Karpas-422 (cell line): ENCODE data around the gene PIGN. TPM values are rescaled to one million over a fixed set of nuclear protein-coding genes. Genes with fewer than 3 reads are reported as not detected.

Source experiments
- DNase-seq: peaks from one replicate; pipeline ENCODE4 v3.0.0-alpha.2; 2015
- H2AFZ ChIP-seq: fragments of 200-600 bp; sonication (generic); 2 replicates; pipeline ENCODE4 v1.6.1; 2014; ENCODE audit warnings: antibody characterized with exemption, low read length, mixed read lengths
- H3K27ac ChIP-seq: fragments of 200-600 bp; sonication (generic); 2 replicates; pipeline ENCODE4 v1.5.1; 2014; ENCODE audit warnings: mild to moderate bottlenecking, low read length, moderate library complexity
- H3K27me3 ChIP-seq: fragments of 200-600 bp; sonication (generic); 2 replicates; pipeline ENCODE4 v1.6.1; 2014; ENCODE audit warnings: low read length, mixed read lengths
- H3K36me3 ChIP-seq: fragments of 200-600 bp; sonication (generic); 2 replicates; pipeline ENCODE4 v1.6.1; 2014; ENCODE audit warnings: low read length, mixed read lengths; ENCODE audit not compliant: insufficient read depth
- H3K4me1 ChIP-seq: fragments of 200-600 bp; sonication (generic); 2 replicates; pipeline ENCODE4 v1.6.1; 2014; ENCODE audit warnings: mild to moderate bottlenecking, low read length, mixed read lengths
- H3K4me2 ChIP-seq: fragments of 200-600 bp; sonication (generic); 2 replicates; pipeline ENCODE4 v1.6.1; 2014; ENCODE audit warnings: low read length, low read depth, mild to moderate bottlenecking; ENCODE audit not compliant: poor library complexity, severe bottlenecking
- H3K4me3 ChIP-seq: fragments of 200-600 bp; sonication (generic); 2 replicates; pipeline ENCODE4 v1.5.1; 2014; ENCODE audit warnings: mild to moderate bottlenecking, antibody characterized with exemption, low read length, mixed read lengths
- H3K79me2 ChIP-seq: fragments of 200-600 bp; sonication (generic); 2 replicates; pipeline ENCODE4 v1.6.1; 2014; ENCODE audit warnings: mild to moderate bottlenecking, low read length, mixed read lengths
- H3K9ac ChIP-seq: fragments of 200-600 bp; sonication (generic); 2 replicates; pipeline ENCODE4 v1.6.0; 2014; ENCODE audit warnings: low read length
- H3K9me2 ChIP-seq: fragments of 200-600 bp; sonication (generic), shearing (Covaris generic); replicated peaks from 2 replicates; pipeline ENCODE4 v1.6.0; 2014; ENCODE audit warnings: mild to moderate bottlenecking, low read length, moderate library complexity; ENCODE audit not compliant: insufficient read depth
- H3K9me3 ChIP-seq: fragments of 300-700, 200-600 bp; sonication (generic); 2 replicates; pipeline ENCODE4 v1.6.1; 2014; ENCODE audit warnings: low read length, mixed read lengths
- H4K20me1 ChIP-seq: fragments of 200-600 bp; sonication (generic); 2 replicates; pipeline ENCODE4 v1.6.1; 2014; ENCODE audit warnings: mild to moderate bottlenecking, antibody characterized with exemption, low read length, low read depth; ENCODE audit not compliant: insufficient read depth
- total RNA-seq: library from RNA; depleted of rRNA; stranded (reverse); fragments of >200 nt; shearing (Covaris generic); gene quantifications from 2 replicates; pipeline ENCODE4 v1.2.3, GENCODE V29; 2014; ENCODE audit warnings: low replicate concordance

PIGN gene
- total RNA-seq, 1 experiment from 2014 or later = 68.5 TPM

DNA sequence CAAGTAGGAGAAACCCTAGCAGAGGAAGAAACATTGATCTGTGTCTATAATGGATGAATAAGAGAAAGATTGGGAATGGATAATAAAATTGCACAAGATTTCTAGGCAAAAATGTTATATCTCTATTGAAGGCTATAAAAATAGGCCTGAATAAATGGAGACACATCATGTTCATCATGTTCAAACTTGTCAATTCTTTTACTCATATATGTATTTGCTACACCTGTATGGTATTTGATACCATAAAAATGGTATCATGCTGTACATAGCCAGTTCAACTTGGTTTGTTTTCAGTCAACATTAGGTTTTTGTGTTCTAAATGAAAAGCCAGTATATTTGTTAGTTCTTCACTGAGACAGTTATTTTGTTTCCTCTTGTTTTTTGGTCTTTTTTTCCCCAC is 161.9 kb downstream of the PIGN start:
- no peak overlapping the region for H3K4me2 ChIP-seq
- no peak overlapping the region for H3K4me3 ChIP-seq
- no peaks in the 10 kb centered on the region for H3K79me2 ChIP-seq

DNA sequence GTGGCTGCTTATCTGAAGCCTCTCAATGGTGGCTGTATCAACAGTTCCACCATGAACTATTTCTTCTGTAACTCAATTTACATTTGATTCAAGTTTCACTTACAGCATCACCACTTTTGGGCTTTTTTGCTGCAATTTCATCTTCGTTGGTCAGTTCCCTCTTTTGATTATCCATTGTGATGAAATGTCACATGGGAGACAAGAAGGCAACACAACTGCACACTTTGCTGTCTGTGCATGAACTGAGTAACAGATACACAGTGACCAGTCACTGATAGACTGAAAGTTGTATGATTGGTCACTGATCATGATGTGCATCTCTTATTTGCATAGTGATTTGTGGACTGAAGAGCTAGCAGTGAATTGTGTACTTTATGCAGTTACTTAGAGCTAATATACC is 163.3 kb downstream of the PIGN start:
- Histone ChIP-seq H2AFZ (no peak overlapping the region), H3K9me2 (no peaks in the 10 kb centered on the region), H3K36me3 (no peaks in the 10 kb centered on the region), H3K4me3 (no peak overlapping the region), H3K9me3 (no peaks in the 10 kb centered on the region), H3K79me2 (no peaks in the 10 kb centered on the region), H3K4me1 (no peaks in the 10 kb centered on the region), H3K4me2 (no peak overlapping the region), H3K9ac (no peak overlapping the region), H3K27me3 (no peaks in the 10 kb centered on the region), H4K20me1 (no peaks in the 10 kb centered on the region), H3K27ac (no peak overlapping the region)
- DNase-seq = no peak

More for the DNA sequence above, 161.9 kb downstream of the PIGN start:
- H3K36me3 ChIP-seq = no peaks in the 10 kb centered on the region
- no peak for DNase-seq
- no peaks in the 10 kb centered on the region for H3K27me3 ChIP-seq
- no peak overlapping the region for H2AFZ ChIP-seq
- H3K9ac ChIP-seq = no peak overlapping the region
- H3K27ac ChIP-seq = no peak overlapping the region
- no peaks in the 10 kb centered on the region for H4K20me1 ChIP-seq
- H3K4me1 ChIP-seq = no peaks in the 10 kb centered on the region
- H3K9me2 ChIP-seq = no peaks in the 10 kb centered on the region
- H3K9me3 ChIP-seq = no peaks in the 10 kb centered on the region

DNA sequence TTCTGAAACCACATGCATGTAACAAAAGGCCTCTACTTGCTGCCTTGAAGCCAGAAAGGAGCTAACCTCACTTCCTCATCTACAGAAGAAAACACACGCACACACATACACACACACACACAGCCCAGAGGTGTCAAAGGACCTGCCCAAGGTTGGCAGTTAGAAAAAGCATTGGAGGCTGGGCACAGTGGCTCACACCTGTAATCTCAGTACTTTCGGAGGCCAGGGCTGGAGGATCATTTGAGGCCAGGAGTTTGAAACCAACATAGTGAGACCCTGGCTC is 168.2 kb downstream of the PIGN start:
- no peaks in the 10 kb centered on the region for H4K20me1 ChIP-seq
- H2AFZ ChIP-seq = no peak overlapping the region
- H3K9me3 ChIP-seq = no peaks in the 10 kb centered on the region
- H3K9me2 ChIP-seq = no peaks in the 10 kb centered on the region
- H3K4me2 ChIP-seq = no peak overlapping the region
- H3K79me2 ChIP-seq = no peaks in the 10 kb centered on the region
- no peak overlapping the region for H3K4me3 ChIP-seq
- H3K27me3 ChIP-seq = no peaks in the 10 kb centered on the region
- no peaks in the 10 kb centered on the region for H3K36me3 ChIP-seq
- H3K27ac ChIP-seq = no peak overlapping the region
- DNase-seq = no peak
- no peaks in the 10 kb centered on the region for H3K4me1 ChIP-seq
- no peak overlapping the region for H3K9ac ChIP-seq

DNA sequence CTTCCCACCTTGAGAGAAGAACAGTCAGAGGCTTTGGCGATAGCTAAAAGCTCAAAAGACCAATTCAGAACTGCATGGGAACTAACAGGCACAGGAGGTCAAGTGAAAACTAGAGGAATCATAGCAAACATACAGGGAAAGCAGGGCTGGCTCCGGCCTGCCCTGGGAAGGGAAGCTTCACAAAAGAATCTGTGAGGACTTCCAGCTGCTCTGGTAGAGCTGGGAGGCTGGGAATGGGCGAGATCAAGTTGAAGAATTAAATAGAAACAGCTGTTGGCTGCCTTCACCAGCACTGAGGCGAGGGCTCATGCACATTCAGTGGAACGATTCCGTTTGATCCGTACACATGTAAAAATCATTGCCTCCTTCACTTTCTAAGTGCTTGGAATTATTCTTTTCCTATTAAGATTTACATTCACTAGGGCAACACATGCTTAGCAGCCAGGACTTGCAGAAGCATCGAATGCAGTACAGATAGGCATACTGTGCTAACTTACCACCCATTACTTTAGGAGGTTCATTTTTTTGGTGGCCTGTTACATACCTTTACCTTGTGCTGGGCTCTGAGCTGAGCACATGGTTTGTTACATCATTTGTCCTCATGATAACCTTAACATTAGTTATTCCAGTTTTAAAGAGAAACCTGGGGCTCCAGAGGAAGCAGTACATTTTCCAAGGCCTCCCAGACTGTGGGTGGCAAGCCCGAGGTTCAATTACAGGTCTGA is 168.7 kb downstream of the PIGN start:
- no peaks in the 10 kb centered on the region for H3K36me3 ChIP-seq
- H3K4me3 ChIP-seq = no peak overlapping the region
- no peaks in the 10 kb centered on the region for H3K27me3 ChIP-seq
- H3K79me2 ChIP-seq = no peaks in the 10 kb centered on the region
- no peak overlapping the region for H3K4me2 ChIP-seq
- H3K9me3 ChIP-seq = no peaks in the 10 kb centered on the region
- no peak overlapping the region for H3K27ac ChIP-seq
- H3K9me2 ChIP-seq = no peaks in the 10 kb centered on the region
- no peaks in the 10 kb centered on the region for H3K4me1 ChIP-seq
- DNase-seq = no peak
- no peak overlapping the region for H3K9ac ChIP-seq
- H4K20me1 ChIP-seq = no peaks in the 10 kb centered on the region
- H2AFZ ChIP-seq = no peak overlapping the region

DNA sequence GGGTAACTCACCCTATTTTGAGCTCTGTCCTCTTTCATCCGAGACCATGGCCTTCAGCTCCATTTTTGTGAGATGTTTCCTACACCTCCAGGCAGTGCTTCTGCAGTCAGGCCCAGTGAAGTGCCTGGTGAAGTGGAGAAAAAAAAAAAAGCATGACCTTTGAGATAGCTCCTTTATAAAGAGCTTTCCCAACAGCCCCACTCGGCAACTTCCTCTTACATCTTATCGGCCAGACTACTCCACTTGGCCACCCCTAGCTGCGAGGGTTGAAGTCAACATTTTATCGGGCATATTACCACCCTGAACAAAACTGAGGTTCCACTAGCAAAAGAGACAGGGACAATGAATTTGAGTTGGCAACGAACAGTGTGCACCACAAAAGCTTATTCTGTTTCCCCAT is 169.2 kb downstream of the PIGN start:
- Histone ChIP-seq H3K9me3 (no peaks in the 10 kb centered on the region), H3K9ac (no peak overlapping the region), H3K27me3 (no peaks in the 10 kb centered on the region), H3K36me3 (no peaks in the 10 kb centered on the region), H2AFZ (no peak overlapping the region), H3K9me2 (no peaks in the 10 kb centered on the region), H3K27ac (no peak overlapping the region), H3K4me3 (no peak overlapping the region), H3K4me2 (no peak overlapping the region), H3K4me1 (no peaks in the 10 kb centered on the region), H3K79me2 (no peaks in the 10 kb centered on the region), H4K20me1 (no peaks in the 10 kb centered on the region)
- no peak for DNase-seq

DNA sequence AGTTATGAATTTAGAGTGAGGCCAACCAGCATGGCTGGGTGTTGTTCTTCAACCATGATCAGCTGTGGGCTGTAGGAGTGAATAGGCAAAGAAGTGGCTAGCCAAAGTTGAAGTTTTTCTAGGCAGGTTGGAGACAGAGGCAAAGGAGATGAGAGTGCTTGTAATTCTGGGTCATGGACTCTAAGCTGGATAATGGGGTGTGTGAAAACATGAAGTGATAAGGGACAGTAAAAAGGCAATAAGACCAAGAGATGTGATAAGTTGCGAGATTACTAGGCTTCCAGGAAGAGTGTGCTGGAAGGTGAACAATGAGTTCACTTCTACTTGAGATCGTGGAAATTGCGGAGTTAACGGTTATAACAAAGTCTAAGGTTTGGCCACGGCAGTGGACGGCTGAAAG is 175.4 kb downstream of the PIGN start:
- Histone ChIP-seq H3K9ac (no peak overlapping the region), H4K20me1 (no peaks in the 10 kb centered on the region), H3K4me1 (no peaks in the 10 kb centered on the region), H3K36me3 (no peaks in the 10 kb centered on the region), H3K4me2 (no peak overlapping the region), H3K9me2 (no peaks in the 10 kb centered on the region), H3K4me3 (no peak overlapping the region), H3K27ac (no peak overlapping the region), H3K79me2 (no peaks in the 10 kb centered on the region), H3K9me3 (no peaks in the 10 kb centered on the region), H3K27me3 (no peaks in the 10 kb centered on the region), H2AFZ (no peak overlapping the region)
- DNase-seq = no peak

DNA sequence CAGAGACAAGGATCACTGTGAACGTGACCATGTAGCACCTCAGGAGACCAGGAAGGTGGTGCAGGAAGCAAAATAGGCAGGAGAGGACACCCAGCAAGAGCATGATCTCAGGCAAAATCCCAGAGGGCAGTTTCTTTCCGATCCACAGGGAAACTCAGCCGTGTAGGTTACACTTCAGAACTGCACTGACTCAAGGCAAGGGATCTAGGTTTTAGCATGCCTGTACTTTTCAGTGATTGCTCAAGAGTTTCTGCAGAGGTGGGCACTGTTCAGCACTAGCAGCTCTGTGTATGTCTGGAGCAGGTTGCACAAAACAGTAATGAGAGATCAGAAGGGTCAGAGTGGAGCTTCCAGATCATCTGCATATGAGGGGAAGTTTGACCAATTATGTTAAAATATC is 177.3 kb downstream of the PIGN start:
- Histone ChIP-seq H3K4me2 (no peak overlapping the region), H3K79me2 (no peaks in the 10 kb centered on the region), H4K20me1 (no peaks in the 10 kb centered on the region), H3K9me3 (no peaks in the 10 kb centered on the region), H3K9ac (no peak overlapping the region), H3K27ac (no peak overlapping the region), H3K27me3 (no peaks in the 10 kb centered on the region), H2AFZ (no peak overlapping the region), H3K36me3 (no peaks in the 10 kb centered on the region), H3K4me3 (no peak overlapping the region), H3K9me2 (no peaks in the 10 kb centered on the region), H3K4me1 (no peaks in the 10 kb centered on the region)
- DNase-seq = no peak

DNA sequence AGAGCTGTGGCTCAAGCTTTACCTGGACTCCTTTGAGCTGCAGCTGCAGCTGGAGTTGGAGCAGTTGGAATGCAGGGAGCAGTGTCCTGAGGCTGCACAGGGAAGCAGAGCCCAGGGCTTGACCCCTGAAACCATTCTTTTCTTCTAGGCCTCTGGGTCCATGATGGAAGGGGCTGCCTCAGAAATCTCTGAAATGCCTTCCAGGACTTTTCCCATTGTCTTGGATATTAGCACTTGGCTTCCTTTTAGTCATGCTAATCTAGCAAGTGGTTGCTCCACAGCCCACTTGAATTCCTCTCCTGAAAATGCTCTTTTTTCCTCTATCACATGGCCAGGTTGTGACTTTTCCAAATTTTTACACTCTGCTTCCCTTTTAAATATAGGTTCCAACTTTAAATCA is 185.5 kb downstream of the PIGN start:
- Histone ChIP-seq H3K79me2 (no peaks in the 10 kb centered on the region), H3K9me3 (no peaks in the 10 kb centered on the region), H4K20me1 (no peaks in the 10 kb centered on the region), H3K27ac (no peak overlapping the region), H3K36me3 (no peaks in the 10 kb centered on the region), H2AFZ (no peak overlapping the region), H3K4me1 (no peaks in the 10 kb centered on the region), H3K9ac (no peak overlapping the region), H3K27me3 (no peaks in the 10 kb centered on the region), H3K9me2 (no peaks in the 10 kb centered on the region), H3K4me3 (no peak overlapping the region), H3K4me2 (no peak overlapping the region)
- no peak for DNase-seq

DNA sequence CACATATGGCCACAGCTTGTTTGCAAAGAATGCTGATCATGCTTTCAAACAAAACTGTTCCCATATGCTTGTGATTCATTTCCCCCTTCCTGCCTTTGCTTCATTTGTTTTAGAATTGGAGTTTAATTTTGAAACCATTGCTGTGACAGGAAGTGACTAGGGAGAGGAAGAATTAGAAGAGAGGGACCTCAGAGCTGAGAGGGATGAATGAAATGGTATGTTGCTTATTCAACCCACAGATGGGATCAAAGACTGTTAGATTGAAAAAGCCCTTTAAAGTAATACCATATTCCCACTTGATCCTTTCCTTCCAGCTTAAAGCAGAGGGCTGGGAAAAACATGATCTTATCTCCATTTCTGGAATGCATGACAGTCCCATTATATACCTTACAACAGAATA is 187.9 kb downstream of the PIGN start:
- Histone ChIP-seq H3K4me1 (no peaks in the 10 kb centered on the region), H4K20me1 (no peaks in the 10 kb centered on the region), H3K27me3 (no peaks in the 10 kb centered on the region), H3K4me3 (no peak overlapping the region), H3K9me2 (no peaks in the 10 kb centered on the region), H3K4me2 (no peak overlapping the region), H3K36me3 (no peaks in the 10 kb centered on the region), H3K27ac (no peak overlapping the region), H2AFZ (no peak overlapping the region), H3K9ac (no peak overlapping the region), H3K79me2 (no peaks in the 10 kb centered on the region), H3K9me3 (no peaks in the 10 kb centered on the region)
- DNase-seq = no peak
